A549 (cell line): ENCODE data around the gene ABCA7. TPM values are rescaled to one million over a fixed set of nuclear protein-coding genes. Genes with fewer than 3 reads are reported as not detected.

ENCODE experiments used
- ATAC-seq, 2 experiments: fragments of 200-7000 bp in 1 of 2; fragments of >200 bp in 1 of 2; cut with Nextera tagmentation in 1 of 2; cut with Tn5 transposase in 1 of 2; 3 replicates each; pipeline versions ENCODE4 v1.8.0 to v1.9.1; 2018 to 2020; ENCODE audit warnings: mild to moderate bottlenecking in 1 of 2, moderate library complexity in 1 of 2
- CTCF ChIA-PET: fragments of 300-600 bp; sonication (Branson Sonifier 250); formaldehyde crosslinking; extraction: SDS; loops from one replicate; lab custom pipeline; 2021; ENCODE audit warnings: antibody characterized with exemption, inconsistent platforms; lab: Yijun Ruan, JAX
- POLR2A ChIA-PET: fragments of 350-600 bp; formaldehyde crosslinking; extraction: SDS; loops from one replicate; lab custom pipeline; 2021; ENCODE audit warnings: antibody characterized with exemption, inconsistent platforms; lab: Yijun Ruan, JAX
- DNase-seq, 2 experiments: peaks; one replicate each; pipeline versions ENCODE4 v3.0.0 to v3.0.0-alpha.2; 2011 to 2016; ENCODE audit warnings: low read depth in 1 of 2, low spot score in 1 of 2
- FAIRE-seq: peaks from 2 replicates; lab custom pipeline; 2011; peaks lifted over from hg19 to GRCh38; lab: Jason Lieb, UNC
- H3K27ac ChIP-seq, 2 experiments: fragments of >200 bp; sonication (Bioruptor Twin); formaldehyde crosslinking; 3 replicates each; pipeline ENCODE4 v1.5.1; 2016 to 2017
- H3K4me1 ChIP-seq: fragments of >200 bp; sonication (Bioruptor Twin); formaldehyde crosslinking; 3 replicates; pipeline ENCODE4 v1.6.1; 2016
- H3K4me2 ChIP-seq: fragments of >200 bp; sonication (Bioruptor Twin); formaldehyde crosslinking; 3 replicates; pipeline ENCODE4 v1.6.1; 2016
- H3K4me3 ChIP-seq: fragments of >200 bp; sonication (Bioruptor Twin); formaldehyde crosslinking; 3 replicates; pipeline ENCODE4 v1.5.1; 2016
- H3K9me3 ChIP-seq: fragments of >200 bp; sonication (Bioruptor Twin); formaldehyde crosslinking; 3 replicates; pipeline ENCODE4 v1.6.1; 2016
- ATOH8 ChIP-seq: fragments of 250-450 bp; sonication (Bioruptor Pico); IDR thresholded peaks from 2 replicates; pipeline ENCODE4 v1.5.0; 2020; ENCODE audit warnings: low read depth, mild to moderate bottlenecking, moderate library complexity
- BCL3 ChIP-seq: fragments of >200 bp; sonication (Bioruptor Twin); formaldehyde crosslinking; IDR thresholded peaks from 3 replicates; pipeline ENCODE4 v1.6.1; 2016
- CBX8 ChIP-seq: fragments of 200-600 bp; sonication (generic); IDR thresholded peaks from 2 replicates; pipeline ENCODE4 v1.6.1; 2016
- CHD2 ChIP-seq: fragments of 150-350 bp; IDR thresholded peaks from 2 replicates; pipeline ENCODE4 v1.6.1; 2014; ENCODE audit warnings: low read length; ENCODE audit not compliant: partially characterized antibody
- CHD4 ChIP-seq: fragments of 200-600 bp; sonication (generic); IDR thresholded peaks from 2 replicates; pipeline ENCODE4 v1.6.1; 2016; ENCODE audit warnings: antibody characterized with exemption, mild to moderate bottlenecking, borderline replicate concordance
- EHMT2 ChIP-seq: fragments of 200-600 bp; sonication (generic); IDR thresholded peaks from 2 replicates; pipeline ENCODE4 v1.6.1; 2016; ENCODE audit warnings: antibody characterized with exemption, low read depth, mild to moderate bottlenecking, moderate library complexity
- ESRRA ChIP-seq: fragments of 150-350 bp; IDR thresholded peaks from 2 replicates; pipeline ENCODE4 v1.6.1; 2014; ENCODE audit warnings: mild to moderate bottlenecking, low read length, borderline replicate concordance
- HMGXB4 ChIP-seq: fragments of 250-450 bp; sonication (Bioruptor Pico); IDR thresholded peaks from 2 replicates; pipeline ENCODE4 v1.5.0; 2021; ENCODE audit warnings: mild to moderate bottlenecking, moderate library complexity, borderline replicate concordance
- HOXA7 ChIP-seq: fragments of 250-450 bp; sonication (Bioruptor Pico); IDR thresholded peaks from 2 replicates; pipeline ENCODE4 v1.5.0; 2020; ENCODE audit warnings: mild to moderate bottlenecking, moderate library complexity
- JUN ChIP-seq, 2 experiments: fragments of >200 bp; sonication (Bioruptor Twin); formaldehyde crosslinking; IDR thresholded peaks; 2 replicates in 1 of 2; 3 replicates in 1 of 2; pipeline ENCODE4 v1.6.1; 2016 to 2017
- MAFK ChIP-seq: fragments of 450-650 bp; IDR thresholded peaks from 2 replicates; pipeline ENCODE4 v1.6.1; 2014; ENCODE audit not compliant: partially characterized antibody
- MAZ ChIP-seq: fragments of 150-350 bp; IDR thresholded peaks from 2 replicates; pipeline ENCODE4 v1.6.1; 2014; ENCODE audit warnings: antibody characterized with exemption, low read depth, low read length, borderline replicate concordance
- POLR2AphosphoS2 ChIP-seq: conservative IDR thresholded peaks from 2 replicates; pipeline ENCODE4 v1.6.1; 2012; ENCODE audit warnings: low read length, improper control_type of control experiment, inconsistent platforms
- RARB ChIP-seq: fragments of 250-450 bp; sonication (Bioruptor Pico); IDR thresholded peaks from 2 replicates; pipeline ENCODE4 v1.8.0; 2021; ENCODE audit warnings: mild to moderate bottlenecking, moderate library complexity
- SREBF2 ChIP-seq: fragments of 450-650 bp; IDR thresholded peaks from 2 replicates; pipeline ENCODE4 v1.6.1; 2014; ENCODE audit warnings: mild to moderate bottlenecking, moderate library complexity
- TFCP2L1 ChIP-seq: fragments of 250-450 bp; sonication (Bioruptor Pico); IDR thresholded peaks from 2 replicates; pipeline ENCODE4 v1.5.0; 2021; ENCODE audit warnings: mild to moderate bottlenecking
- ZNF302 ChIP-seq: fragments of 250-450 bp; sonication (Bioruptor Pico); IDR thresholded peaks from 2 replicates; pipeline ENCODE4 v1.9.0; 2021; ENCODE audit warnings: inconsistent platforms, mild to moderate bottlenecking, moderate library complexity
- ZSCAN20 ChIP-seq: fragments of 250-450 bp; sonication (Bioruptor Pico); IDR thresholded peaks from 2 replicates; pipeline ENCODE4 v1.8.0; 2022; ENCODE audit warnings: mild to moderate bottlenecking, moderate library complexity
- WGBS: methylation state at CpG from one replicate; pipeline ENCODE4 v1.1.6; 2017; ENCODE audit errors: missing lambda C conversion rate; 5-methylcytosine and 5-hydroxymethylcytosine counted together
- polyA plus RNA-seq, 4 experiments: library from polyadenylated mRNA; depleted of rRNA in 3 of 4; stranded (reverse); fragments of >200 nt; fragmentation: RNase III in 1 of 4; extraction: RNeasy Plus Mini Kit Qiagen cat#74134 plus additional on column Dnase treatment in 1 of 4; gene quantifications; 2 replicates in 3 of 4; 3 replicates in 1 of 4; pipeline ENCODE4 v1.2.3, GENCODE V29; 2011 to 2017
- TF ChIP-seq, protein P1 (sequence below): fragments of >200 bp; sonication (Bioruptor Twin); formaldehyde crosslinking; IDR thresholded peaks from 2 replicates; pipeline ENCODE4 v1.6.1; 2016
- TF ChIP-seq, protein P2 (sequence below): IDR thresholded peaks from 2 replicates; pipeline ENCODE4 v1.6.1; 2012

ABCA7 gene
- polyA plus RNA-seq, 2 of the 4 experiments (the other 2 are of a cell fraction), result 5.0 to 13.5 TPM

- no peak for TF ChIP-seq BCL3
- no peak for TF ChIP-seq CHD4
- TF ChIP-seq, protein P1, sequence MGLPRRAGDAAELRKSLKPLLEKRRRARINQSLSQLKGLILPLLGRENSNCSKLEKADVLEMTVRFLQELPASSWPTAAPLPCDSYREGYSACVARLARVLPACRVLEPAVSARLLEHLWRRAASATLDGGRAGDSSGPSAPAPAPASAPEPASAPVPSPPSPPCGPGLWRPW, result no peak
- TF ChIP-seq ZNF302 (CRISPR knock-in tag), result no peak
- TF ChIP-seq MAFK, result no peak
- no peak for TF ChIP-seq ZSCAN20 (CRISPR knock-in tag)
- TF ChIP-seq HOXA7 (CRISPR knock-in tag), result no peak
- TF ChIP-seq CBX8, result no peak
- TF ChIP-seq ESRRA, result no peak
These were observed 20.8 kb downstream of the ABCA7 start (continued) for GRCh38 chr19:1060689-1061088.

DNA sequence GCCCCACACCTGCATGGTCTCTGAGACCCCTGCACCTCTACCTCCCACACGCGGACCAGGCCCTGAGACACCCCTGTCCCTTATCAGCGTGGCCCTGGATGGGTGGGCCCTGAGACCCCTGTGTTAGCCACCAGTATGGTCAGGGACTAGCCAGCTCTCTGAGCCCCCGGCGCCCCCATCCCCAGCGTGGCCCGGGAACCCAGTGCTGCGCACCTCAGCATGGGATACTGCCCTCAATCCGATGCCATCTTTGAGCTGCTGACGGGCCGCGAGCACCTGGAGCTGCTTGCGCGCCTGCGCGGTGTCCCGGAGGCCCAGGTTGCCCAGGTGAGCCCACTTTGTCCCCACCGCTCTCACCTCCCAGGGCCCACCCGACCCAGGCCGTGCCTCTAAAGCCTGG lies 22.1 kb downstream of the ABCA7 start:
- CTCF ChIA-PET, result no interaction called here
- TF ChIP-seq TFCP2L1 (CRISPR knock-in tag) (no peak), ATOH8 (no peak)
- TF ChIP-seq, all 56 proteins: peak for 0
- POLR2A ChIA-PET, result no interaction called here
- Histone ChIP-seq H3K4me1 (peaks cover 25% of the 10 kb centered on the region), H3K27ac (no peak overlapping the region), H3K9me3 (no peaks in the 10 kb centered on the region), H3K4me3 (no peak overlapping the region), H3K4me2 (no peak overlapping the region)
- DNase-seq (no peak), FAIRE-seq (no peak), ATAC-seq (no peak)
- WGBS, result 98% methylated on average over 11 of the region's 20 CpGs

GRCh38 chr19:1062387-1063029 lies 22.6 kb downstream of the ABCA7 start:
- ATAC-seq (no peak), FAIRE-seq (no peak), DNase-seq (no peak)
- Histone ChIP-seq H3K9me3 (no peaks in the 10 kb centered on the region), H3K4me1 (peaks cover 31% of the 10 kb centered on the region), H3K27ac (no peak overlapping the region), H3K4me2 (no peak overlapping the region), H3K4me3 (no peak overlapping the region)
- ChIA-PET POLR2A (no interaction called here), CTCF (no interaction called here)
- WGBS, result 84% methylated on average over 14 of the region's 17 CpGs
- TF ChIP-seq MAZ (no peak), RARB (CRISPR knock-in tag) (no peak), POLR2AphosphoS2 (no peak), HOXA7 (CRISPR knock-in tag) (no peak), EHMT2 (no peak), SREBF2 (no peak), ATOH8 (no peak), CHD2 (no peak), JUN (IDR thresholded peaks at IDR 0.05) (no peak), HMGXB4 (CRISPR knock-in tag) (no peak)
- TF ChIP-seq, protein P2, sequence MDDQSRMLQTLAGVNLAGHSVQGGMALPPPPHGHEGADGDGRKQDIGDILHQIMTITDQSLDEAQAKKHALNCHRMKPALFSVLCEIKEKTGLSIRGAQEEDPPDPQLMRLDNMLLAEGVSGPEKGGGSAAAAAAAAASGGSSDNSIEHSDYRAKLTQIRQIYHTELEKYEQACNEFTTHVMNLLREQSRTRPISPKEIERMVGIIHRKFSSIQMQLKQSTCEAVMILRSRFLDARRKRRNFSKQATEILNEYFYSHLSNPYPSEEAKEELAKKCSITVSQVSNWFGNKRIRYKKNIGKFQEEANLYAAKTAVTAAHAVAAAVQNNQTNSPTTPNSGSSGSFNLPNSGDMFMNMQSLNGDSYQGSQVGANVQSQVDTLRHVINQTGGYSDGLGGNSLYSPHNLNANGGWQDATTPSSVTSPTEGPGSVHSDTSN, result no peak
